ENCODE results near the gene SEC14L1. TPM values are rescaled to one million over a fixed set of nuclear protein-coding genes. Genes with fewer than 3 reads are reported as not detected.

The SEC14L1 gene
- total and polyA plus RNA-seq, 12 donors = 61.8 to 255 (median 143) TPM

GRCh38 chr17:77185137-77185536 lies 44.4 kb downstream of the SEC14L1 start:
- Histone ChIP-seq H3K27me3 (no peaks in the 10 kb centered on the region), H3K4me1 (replicated peaks in 1 of 2) (peaks cover 79 to 97% of the 10 kb centered on the region in 2 donors), H3K9me3 (replicated peaks in 1 of 3) (no peaks in the 10 kb centered on the region), H3K36me3 (replicated peaks in 1 of 2) (no peaks in the 10 kb centered on the region), H3K27ac (peak overlapping the region; percentile 31 to 94 (median 80)), H3K4me3 (no peak overlapping the region)
- WGBS, 4 donors = 22 to 38% (median 30%) methylated on average over 7 of the region's 7 CpGs
- no peak for TF ChIP-seq CTCF (IDR thresholded peaks at IDR 0.05)
- TF ChIP-seq POLR2A (IDR thresholded peaks at IDR 0.05) = peak in 1 of 2 donors; percentile 34
- intact Hi-C loops (cut with DNase I) = no loop called here
- DNase-seq = peak in 6 of 7 donors; percentile 61 to 76 (median 69)

GRCh38 chr17:77186141-77186604 lies 45.4 kb downstream of the SEC14L1 start:
- TF ChIP-seq POLR2A (IDR thresholded peaks at IDR 0.05) = peak in 1 of 2 donors; percentile 62
- no peak for TF ChIP-seq CTCF (IDR thresholded peaks at IDR 0.05)
- peaks cover 0 to 4% of the 10 kb centered on the region in 2 donors for H3K36me3 ChIP-seq (replicated peaks in 1 of 2)
- no peak overlapping the region for H3K4me3 ChIP-seq
- H3K27me3 ChIP-seq = no peaks in the 10 kb centered on the region
- peak overlapping the region; percentile 31 to 94 (median 80) for H3K27ac ChIP-seq
- no peaks in the 10 kb centered on the region for H3K9me3 ChIP-seq (replicated peaks in 1 of 3)
- H3K4me1 ChIP-seq (replicated peaks in 1 of 2) = peaks cover 75 to 89% of the 10 kb centered on the region in 2 donors
- DNase-seq = peak; percentile 64 to 87 (median 76)
- intact Hi-C loops (cut with DNase I) = no loop called here
- WGBS, 4 donors = 29 to 46% (median 37%) methylated on average over 6 to 13 of the region's 13 CpGs

GRCh38 chr17:77188084-77189066 lies 47.6 kb downstream of the SEC14L1 start:
- peak overlapping the region in 4 of 5 donors; percentile 14 to 88 (median 56) for H3K27ac ChIP-seq
- H3K36me3 ChIP-seq (replicated peaks in 1 of 2) = peaks cover 0 to 26% of the 10 kb centered on the region in 2 donors
- H3K27me3 ChIP-seq = no peaks in the 10 kb centered on the region
- H3K9me3 ChIP-seq (replicated peaks in 1 of 3) = no peaks in the 10 kb centered on the region
- 74 to 82% (median 77%) methylated on average over 17 of the region's 17 CpGs for WGBS, 4 donors
- DNase-seq = peak in 1 of 7 donors; percentile 14
- H3K4me3 ChIP-seq = no peak overlapping the region
- TF ChIP-seq CTCF (IDR thresholded peaks at IDR 0.05) = no peak
- TF ChIP-seq POLR2A (IDR thresholded peaks at IDR 0.05) = no peak
- intact Hi-C loops (cut with DNase I) = no loop called here
- H3K4me1 ChIP-seq (replicated peaks in 1 of 2) = peaks cover 53 to 67% of the 10 kb centered on the region in 2 donors

GRCh38 chr17:77189148-77189547 lies 48.4 kb downstream of the SEC14L1 start:
- peak overlapping the region in 4 of 5 donors; percentile 14 to 61 (median 30) for H3K27ac ChIP-seq
- H3K9me3 ChIP-seq (replicated peaks in 1 of 3) = no peaks in the 10 kb centered on the region
- peak in 1 of 7 donors; percentile 4 for DNase-seq
- peaks cover 46 to 61% of the 10 kb centered on the region in 2 donors for H3K4me1 ChIP-seq (replicated peaks in 1 of 2)
- no peak overlapping the region for H3K4me3 ChIP-seq
- TF ChIP-seq POLR2A (IDR thresholded peaks at IDR 0.05) (no peak), CTCF (IDR thresholded peaks at IDR 0.05) (no peak)
- H3K36me3 ChIP-seq (replicated peaks in 1 of 2) = peaks cover 0 to 34% of the 10 kb centered on the region in 2 donors
- H3K27me3 ChIP-seq = no peaks in the 10 kb centered on the region
- intact Hi-C loops (cut with DNase I) = no loop called here
- 43 to 76% (median 60%) methylated on average over 2 of the region's 2 CpGs for WGBS, 4 donors
